ENCODE results near the gene TMEM184B. TPM values are rescaled to one million over a fixed set of nuclear protein-coding genes. Genes with fewer than 3 reads are reported as not detected.

The TMEM184B gene
- total and polyA plus RNA-seq, 8 donors: 10.0 to 110 (median 34.0) TPM

- TF ChIP-seq POLR2A (IDR thresholded peaks at IDR 0.05) (no peak), EP300 (IDR thresholded peaks at IDR 0.05) (no peak), POLR2AphosphoS5 (IDR thresholded peaks at IDR 0.05) (no peak), CTCF (IDR thresholded peaks at IDR 0.05) (no peak)
- peaks cover 12 to 47% (median 38%) of the 10 kb centered on the region in 4 donors for H3K4me1 ChIP-seq
- intact Hi-C loops (cut with DNase I; ENCODE audit: low total_unique reads): no loop called here
- WGBS, 5 donors: 66 to 74% (median 73%) methylated on average over 6 of the region's 6 CpGs
- no peak for DNase-seq
- no peaks in the 10 kb centered on the region for H3K9me3 ChIP-seq
- H3K36me3 ChIP-seq: no peaks in the 10 kb centered on the region
- no peak overlapping the region for H3K27ac ChIP-seq
- H3K4me3 ChIP-seq: no peak overlapping the region
- no peaks in the 10 kb centered on the region for H3K27me3 ChIP-seq
Measured at GRCh38 chr22:38190581-38190980, 82.2 kb downstream of the TMEM184B start.

GRCh38 chr22:38189104-38189503 is 83.7 kb downstream of the TMEM184B start:
- Histone ChIP-seq H3K27ac (no peak overlapping the region), H3K36me3 (no peaks in the 10 kb centered on the region), H3K27me3 (no peaks in the 10 kb centered on the region), H3K9me3 (no peaks in the 10 kb centered on the region), H3K4me3 (no peak overlapping the region), H3K4me1 (peaks cover 12 to 38% (median 31%) of the 10 kb centered on the region in 4 donors)
- WGBS, 5 donors: 75 to 84% (median 81%) methylated on average over 3 of the region's 3 CpGs
- intact Hi-C loops (cut with DNase I; ENCODE audit: low total_unique reads): no loop called here
- TF ChIP-seq EP300 (IDR thresholded peaks at IDR 0.05): no peak
- TF ChIP-seq CTCF (IDR thresholded peaks at IDR 0.05): no peak
- no peak for TF ChIP-seq POLR2AphosphoS5 (IDR thresholded peaks at IDR 0.05)
- no peak for TF ChIP-seq POLR2A (IDR thresholded peaks at IDR 0.05)
- DNase-seq: no peak

- H3K36me3 ChIP-seq: no peaks in the 10 kb centered on the region
- WGBS, 5 donors: 36 to 52% (median 40%) methylated on average over 8 to 10 of the region's 10 CpGs
- peaks cover 12 to 23% (median 20%) of the 10 kb centered on the region in 4 donors for H3K4me1 ChIP-seq
- no peaks in the 10 kb centered on the region for H3K27me3 ChIP-seq
- DNase-seq: peak; percentile 64 to 66
- intact Hi-C loops (cut with DNase I; ENCODE audit: low total_unique reads): no loop called here
- no peaks in the 10 kb centered on the region for H3K9me3 ChIP-seq
- H3K4me3 ChIP-seq: no peak overlapping the region
- peak overlapping the region; percentile 58 to 87 (median 72) for H3K27ac ChIP-seq
- no peak for TF ChIP-seq CTCF (IDR thresholded peaks at IDR 0.05)
- peak; percentile 22 to 69 (median 56) for TF ChIP-seq POLR2AphosphoS5 (IDR thresholded peaks at IDR 0.05)
Measured at GRCh38 chr22:38187413-38188212, 85.2 kb downstream of the TMEM184B start.

GRCh38 chr22:38186429-38186828 is 86.4 kb downstream of the TMEM184B start:
- intact Hi-C loops (cut with DNase I; ENCODE audit: low total_unique reads): no loop called here

More at GRCh38 chr22:38186429-38186828, 86.4 kb downstream of the TMEM184B start:
- H3K4me3 ChIP-seq: no peak overlapping the region
- H3K4me1 ChIP-seq: peaks cover 12 to 30% (median 22%) of the 10 kb centered on the region in 4 donors
- TF ChIP-seq POLR2A (IDR thresholded peaks at IDR 0.05) (no peak), EP300 (IDR thresholded peaks at IDR 0.05) (no peak), POLR2AphosphoS5 (IDR thresholded peaks at IDR 0.05) (no peak), CTCF (IDR thresholded peaks at IDR 0.05) (no peak)
- no peaks in the 10 kb centered on the region for H3K9me3 ChIP-seq
- no peaks in the 10 kb centered on the region for H3K27me3 ChIP-seq
- no peak for DNase-seq
- 44 to 56% (median 52%) methylated on average over 5 of the region's 5 CpGs for WGBS, 5 donors
- H3K27ac ChIP-seq: peak overlapping the region in 3 of 5 donors; percentile 58 to 87 (median 80)
- no peaks in the 10 kb centered on the region for H3K36me3 ChIP-seq

Measured in stomach (tissue), 9 donors.